Stimulated activated CD8-positive, alpha-beta memory T cell treated with anti-CD3 and anti-CD28 coated beads, Interleukin-15, amount 100 ng/mL, for 24 hours (primary cell): ENCODE data around the gene AGAP1.

ENCODE experiments used
- DNase-seq: peaks from one replicate; pipeline ENCODE4 v3.0.0-alpha.2; 2020; ENCODE audit warnings: low read depth

Gene AGAP1

DNA sequence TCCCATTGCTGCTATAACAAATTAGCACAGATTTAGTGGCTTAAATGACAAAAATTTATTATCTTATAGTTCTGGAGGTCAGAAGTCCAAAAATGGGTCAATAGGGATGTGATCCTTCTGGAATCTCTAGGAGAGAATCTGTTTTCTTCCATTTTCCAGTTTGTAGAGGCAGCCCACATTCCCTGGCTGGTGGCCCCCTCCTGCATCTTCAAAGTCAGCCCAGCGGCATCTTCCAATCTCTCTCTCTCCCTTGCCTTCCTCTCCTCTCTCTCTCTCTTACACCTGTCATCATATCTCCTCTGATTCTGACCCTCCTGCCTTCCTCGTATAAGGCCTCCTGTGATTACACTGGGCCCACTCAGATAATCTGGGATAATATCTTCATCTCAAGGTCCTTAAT, 3.9 kb upstream of the AGAP1 start:
- no peak for DNase-seq

- DNase-seq = no peak
Measured at GRCh38 chr2:235492850-235493344, 946 bp upstream of the AGAP1 start.

- no peak for DNase-seq
Measured at GRCh38 chr2:235493402-235493774, 455 bp upstream of the AGAP1 start.

DNA sequence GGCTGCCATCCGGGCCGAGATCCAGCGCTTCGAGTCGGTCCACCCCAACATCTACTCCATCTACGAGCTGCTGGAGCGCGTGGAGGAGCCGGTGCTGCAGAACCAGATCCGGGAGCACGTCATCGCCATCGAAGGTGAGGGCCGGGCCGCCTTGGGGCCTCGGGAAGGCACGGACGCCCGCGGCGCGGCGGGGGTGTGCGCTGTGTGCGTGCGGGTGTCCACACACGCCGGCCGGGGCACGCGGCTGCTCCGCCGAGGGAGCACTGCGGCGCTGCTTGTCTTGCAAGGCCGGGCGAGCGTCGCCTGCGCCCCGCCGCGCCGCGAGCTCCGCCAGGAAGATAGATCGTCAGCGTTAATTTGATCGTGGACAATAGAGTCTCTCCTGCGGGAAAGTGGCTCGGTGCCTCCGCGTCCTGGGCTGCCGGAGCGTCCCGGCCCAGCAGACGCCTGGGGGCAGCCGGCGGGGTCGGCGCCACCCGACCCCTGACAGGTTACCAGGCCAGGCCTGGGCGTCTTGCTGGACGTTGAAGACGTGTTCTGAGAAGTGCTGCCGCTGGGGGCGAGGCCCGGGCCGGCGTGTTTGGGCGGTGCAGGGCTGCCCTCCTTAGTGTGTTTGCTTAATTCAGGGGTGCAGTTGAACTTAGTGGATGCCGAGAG, 1.0 kb downstream of the AGAP1 start:
- no peak for DNase-seq

DNA sequence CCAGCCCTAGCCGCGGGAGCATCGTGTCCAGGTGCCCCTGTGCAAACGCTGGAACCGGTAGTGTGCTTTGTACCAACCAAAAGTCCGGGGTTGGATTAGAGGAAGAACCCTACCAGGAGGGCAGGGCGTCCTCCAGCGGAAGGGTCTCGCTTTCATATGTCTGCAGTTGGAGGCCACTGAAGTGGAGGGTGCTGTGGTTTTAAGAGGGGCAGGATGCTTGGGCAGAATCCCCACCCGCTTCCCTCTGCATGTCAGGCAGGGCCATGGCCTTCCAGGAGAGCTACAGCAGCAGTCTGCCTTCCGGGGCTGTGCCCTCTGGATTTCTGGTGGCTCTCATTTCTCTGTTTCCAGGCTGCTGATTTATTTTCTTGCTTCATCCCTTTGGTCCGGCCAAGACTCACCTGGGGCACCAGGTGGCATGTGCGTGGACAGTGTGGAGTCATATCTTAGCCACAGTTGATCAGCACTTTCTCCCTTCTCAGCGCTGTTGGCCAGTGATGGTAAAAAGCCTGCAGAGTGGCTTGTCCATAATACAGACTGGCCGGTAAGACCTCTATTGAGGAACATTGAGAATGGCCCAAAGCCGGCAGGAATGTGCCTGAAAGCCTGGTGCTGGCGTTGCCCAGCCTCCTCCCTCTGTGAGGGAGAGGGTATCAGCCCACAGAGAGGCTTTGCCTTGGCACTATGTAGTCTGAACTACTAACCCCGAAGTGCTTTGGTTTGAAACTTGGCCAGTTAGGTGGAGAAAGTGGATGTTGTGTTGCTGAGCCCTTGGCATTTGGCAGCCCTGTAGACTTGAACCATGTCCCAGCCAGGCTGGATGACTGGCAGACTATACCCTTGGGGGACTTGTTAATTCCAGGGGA, 1.8 kb downstream of the AGAP1 start:
- no peak for DNase-seq

DNA sequence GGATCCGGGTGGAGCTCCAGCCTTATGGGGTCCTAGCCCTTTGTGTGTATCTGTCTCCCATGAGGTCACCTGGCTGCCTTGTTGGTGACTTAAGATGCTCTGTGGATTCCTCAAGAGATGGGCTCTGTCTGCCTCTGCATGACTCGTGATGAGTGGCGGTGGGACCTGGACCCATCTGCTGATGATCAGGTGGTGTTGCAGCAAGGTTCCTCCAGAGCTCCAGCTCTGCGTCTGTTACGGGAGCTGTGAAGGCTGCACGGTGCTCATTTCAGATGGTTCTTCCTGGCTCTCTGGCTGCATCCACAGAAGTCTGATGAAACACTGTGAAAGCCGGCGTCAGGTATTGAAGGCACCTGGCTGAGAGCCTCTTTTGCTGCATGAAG, 2.4 kb downstream of the AGAP1 start:
- no peak for DNase-seq

- DNase-seq = no peak
Measured at GRCh38 chr2:235497096-235497495, 3.3 kb downstream of the AGAP1 start.

GRCh38 chr2:235498541-235498940, 4.7 kb downstream of the AGAP1 start:
- DNase-seq = no peak

DNA sequence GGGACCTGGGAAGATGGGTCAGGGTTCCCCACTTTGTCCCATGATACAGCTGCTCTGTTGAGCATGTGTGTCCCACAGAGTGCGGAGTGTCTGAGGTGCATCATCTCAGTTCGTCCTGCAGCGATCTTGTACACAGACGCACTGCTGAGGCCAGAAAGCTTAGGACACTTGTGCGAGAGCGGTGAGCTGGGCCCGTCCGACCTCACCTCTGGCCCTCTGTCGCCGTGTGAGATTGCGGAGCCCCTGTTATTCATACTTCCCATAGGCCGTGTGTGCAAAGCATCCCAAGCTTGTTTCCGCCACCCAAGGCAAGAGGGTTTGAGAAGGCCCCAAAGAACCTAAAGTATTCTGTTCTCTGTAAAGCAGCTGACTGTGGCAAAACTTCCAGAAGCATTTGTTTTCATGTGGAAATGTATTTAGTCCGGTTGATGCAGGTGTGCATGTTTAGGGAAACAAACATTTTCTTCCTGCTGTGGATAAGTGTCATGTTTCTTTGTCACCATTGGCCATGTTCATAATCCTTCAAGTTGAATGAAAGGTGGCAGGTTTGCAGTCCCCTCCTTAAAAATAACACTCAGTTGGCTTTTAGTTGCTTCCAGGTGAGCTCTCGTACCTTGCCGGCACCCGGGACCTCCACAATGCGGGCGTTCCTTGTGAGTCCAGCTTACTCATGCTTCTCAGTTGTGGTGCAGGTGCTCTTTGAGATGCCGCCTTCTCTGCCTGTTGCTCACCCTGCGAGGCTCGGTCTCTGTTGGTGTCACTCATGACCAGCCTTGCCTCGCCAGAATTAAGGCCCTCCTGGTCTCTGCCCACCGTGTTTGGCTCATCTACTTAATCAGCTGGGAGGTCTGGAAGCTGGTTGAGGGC, 5.3 kb downstream of the AGAP1 start:
- no peak for DNase-seq

DNA sequence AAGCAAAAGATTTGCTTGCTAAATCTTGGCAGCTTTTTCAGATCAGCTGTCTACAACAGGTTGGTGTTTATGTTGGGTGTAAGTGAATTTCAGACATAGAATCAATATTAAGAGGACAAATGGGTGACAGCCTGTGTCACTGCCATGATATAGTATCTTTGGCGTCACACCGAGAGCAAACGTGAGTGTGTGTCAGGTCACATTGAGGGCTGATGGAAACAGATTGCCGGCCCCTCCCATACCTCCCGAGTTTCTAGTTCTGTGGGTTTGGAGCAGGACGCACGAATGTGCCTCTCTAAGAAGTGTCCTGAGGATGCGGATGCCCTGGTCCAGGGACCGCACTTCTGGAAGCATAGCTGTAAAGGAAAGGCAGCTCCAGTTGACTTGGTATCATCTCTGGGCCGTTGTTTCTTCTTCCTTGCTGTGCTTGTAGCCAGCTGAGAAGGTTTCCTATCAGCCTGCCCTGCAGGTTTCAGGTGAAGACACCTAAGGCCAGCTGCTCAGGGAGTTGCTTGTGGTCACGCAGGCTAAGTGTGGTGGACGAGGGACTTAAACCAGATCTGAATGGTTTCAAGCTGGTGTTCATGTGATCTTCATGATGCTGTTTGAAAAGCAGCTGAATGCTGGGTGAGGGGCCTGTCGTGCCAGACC, 6.4 kb downstream of the AGAP1 start:
- no peak for DNase-seq

DNA sequence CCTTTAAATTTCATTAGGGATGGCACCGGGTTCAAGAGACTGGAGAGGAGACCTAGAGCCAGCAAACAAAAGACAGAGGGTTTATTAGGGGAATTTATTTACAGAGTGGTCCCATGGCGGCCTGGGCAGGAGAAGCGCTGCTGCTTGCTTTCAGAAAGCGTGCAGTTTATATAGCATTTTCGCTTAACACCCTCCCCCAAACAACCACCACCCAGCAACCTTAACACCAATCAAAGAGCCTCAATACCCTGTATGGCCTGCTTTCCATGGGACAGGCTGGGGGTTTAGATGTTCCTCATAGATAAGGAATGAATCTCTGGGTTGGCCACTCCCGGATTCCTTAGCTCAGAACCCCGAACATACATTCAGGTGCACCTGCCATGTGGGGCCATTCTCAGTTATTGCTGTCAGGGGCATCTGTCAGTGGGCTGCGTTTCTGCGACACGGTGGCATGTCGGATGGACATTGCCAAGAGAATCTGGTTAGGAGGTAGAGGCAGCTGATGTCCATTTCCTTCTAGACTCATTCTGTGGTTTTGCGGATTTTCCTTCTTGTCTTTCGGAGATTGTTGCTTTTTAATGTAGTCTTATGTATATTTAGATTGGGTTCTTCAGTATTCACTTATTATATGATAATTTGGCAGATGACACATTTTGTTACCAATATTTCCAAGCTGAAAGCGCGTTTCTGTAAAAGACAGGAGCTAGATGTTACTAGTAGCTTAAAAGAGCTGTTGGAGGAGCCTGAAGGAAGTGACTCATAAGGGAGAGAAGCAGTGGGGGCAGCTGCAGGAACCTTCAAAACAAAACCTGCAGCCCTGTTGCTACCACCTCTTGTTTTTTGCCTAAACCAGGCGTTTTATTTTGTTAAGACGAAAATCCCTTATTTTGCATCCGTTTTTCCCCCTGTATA, 7.2 kb downstream of the AGAP1 start:
- no peak for DNase-seq

DNA sequence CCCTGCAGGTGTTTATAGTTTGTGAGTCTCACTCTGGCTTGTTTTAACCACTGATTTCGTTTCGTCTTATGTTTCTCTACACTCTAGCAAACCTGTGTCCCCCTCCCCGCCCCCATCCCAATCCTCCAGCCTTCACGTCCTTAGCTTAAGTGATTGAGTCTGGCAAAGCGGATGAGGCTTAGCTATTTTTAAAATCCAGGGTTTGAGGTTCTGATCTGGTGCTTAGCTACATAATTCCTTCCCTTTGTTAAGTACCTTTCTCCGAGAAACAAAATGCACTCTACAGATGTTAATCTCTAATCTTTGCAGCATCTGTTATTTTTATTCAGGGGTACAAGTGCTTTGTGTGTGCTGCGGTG, 7.8 kb downstream of the AGAP1 start:
- DNase-seq = no peak

DNA sequence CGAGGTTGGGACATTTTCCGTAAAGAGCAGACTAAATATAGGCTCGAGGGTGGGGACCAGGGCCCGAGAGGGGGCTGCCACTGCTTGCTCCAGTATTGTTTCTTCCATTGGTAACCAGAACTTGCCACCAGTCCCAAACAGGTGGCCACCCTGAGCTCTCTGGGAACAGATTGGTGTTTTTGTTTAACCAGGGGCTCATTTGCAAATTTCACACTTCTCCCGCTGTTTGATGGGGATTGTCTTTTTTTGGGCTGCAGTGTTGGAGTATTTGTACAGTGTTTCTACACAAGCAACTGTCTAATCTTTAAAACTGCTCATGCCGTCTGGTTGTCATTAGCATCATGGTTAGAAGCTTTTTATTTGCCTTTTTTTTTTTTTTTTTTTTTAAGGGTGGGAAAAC, 8.5 kb downstream of the AGAP1 start:
- DNase-seq = no peak

DNA sequence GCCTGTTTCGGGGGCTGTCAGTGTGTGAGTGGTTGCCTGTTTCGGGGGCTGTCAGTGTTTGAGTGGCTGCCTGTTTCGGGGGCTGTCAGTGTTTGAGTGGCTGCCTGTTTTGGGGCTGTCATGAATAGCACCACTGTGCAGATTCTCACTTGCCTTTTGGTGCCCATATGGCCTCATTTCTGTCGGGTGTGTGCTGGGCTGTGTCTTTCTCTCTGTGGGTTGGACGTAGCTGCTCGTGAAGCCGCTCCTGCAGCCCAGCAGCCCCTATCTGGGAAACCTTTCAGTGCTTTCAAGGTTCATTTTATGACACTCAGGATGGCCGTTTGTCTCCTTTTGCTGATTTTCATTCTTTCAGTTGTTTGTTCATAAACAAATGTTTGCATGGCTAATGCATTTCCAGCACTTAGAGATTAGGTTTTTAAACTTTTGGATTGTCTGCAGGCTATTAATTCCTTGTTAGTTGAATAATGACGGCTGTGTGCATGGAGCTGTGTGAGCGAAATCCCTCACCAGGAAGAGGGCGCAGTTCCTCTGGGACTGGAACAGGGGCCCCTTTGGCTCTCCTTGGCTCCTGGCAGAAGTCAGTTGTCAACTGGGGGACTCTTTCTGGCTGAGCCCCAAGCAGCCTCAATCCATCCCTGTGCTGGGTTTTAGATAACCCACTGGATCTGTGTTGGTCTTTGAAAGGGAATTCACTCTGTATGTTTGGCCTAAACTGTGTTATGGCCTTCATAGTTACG, 10.8 kb downstream of the AGAP1 start:
- no peak for DNase-seq

DNA sequence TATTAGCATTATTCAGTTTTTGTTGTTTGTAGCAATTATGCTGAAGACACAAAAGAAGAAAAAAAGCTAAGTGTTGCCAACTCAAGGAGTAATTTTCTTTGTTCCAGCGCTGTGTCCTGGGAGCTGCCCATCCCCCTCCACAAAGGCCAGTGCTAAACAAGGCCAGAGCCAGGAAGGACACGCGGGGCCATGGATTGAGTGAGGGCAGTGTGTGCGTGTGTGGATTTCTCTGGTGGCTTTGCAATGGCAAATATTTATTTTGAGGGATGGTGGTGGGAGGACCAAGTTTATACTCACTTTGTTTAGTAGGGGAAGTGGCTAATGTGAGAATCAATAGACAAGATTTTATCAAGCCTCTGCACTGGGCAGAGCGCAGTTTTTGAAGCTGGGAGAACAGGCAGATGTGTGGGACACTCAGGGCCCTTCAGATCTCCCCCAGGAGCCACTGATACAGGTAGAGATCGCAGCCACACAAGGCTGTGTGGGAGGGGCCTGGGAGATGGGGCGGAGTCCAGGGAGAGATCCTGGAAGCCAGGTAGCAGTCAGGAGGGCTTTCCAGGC, 11.4 kb downstream of the AGAP1 start:
- DNase-seq = no peak

- no peak for DNase-seq
Measured at GRCh38 chr2:235506291-235506996, 12.6 kb downstream of the AGAP1 start.

DNA sequence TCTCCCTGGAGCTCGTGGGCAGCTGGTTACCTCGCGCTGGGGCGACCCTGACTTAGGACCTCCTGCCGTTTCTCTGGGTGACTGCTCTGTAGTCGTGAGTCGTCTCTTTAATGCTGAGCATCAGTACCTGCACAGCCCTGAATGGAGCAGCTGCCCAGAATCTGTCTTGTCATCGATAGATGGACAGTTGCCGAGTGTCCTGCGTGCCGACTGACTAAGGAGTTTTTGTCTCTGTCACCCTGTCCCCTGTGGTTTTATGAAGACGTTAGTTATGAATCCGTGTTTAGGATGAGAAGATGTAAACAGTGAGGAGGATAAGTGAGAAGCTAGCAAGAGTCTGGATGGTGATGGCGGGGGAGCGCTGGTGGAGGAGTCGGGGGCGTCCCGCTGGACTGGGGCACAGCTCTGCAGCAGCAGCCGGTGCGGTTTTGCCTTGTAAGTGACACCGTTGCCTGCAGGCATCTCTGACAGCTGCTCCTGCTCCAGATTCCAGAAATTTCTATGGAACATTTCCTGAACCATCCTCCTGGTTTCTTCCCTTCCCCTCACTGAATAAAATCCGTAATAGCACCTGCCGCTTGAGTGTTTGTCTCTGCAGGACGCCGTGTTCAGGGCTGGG, 13.3 kb downstream of the AGAP1 start:
- DNase-seq = no peak

GRCh38 chr2:235507928-235508327, 14.1 kb downstream of the AGAP1 start:
- no peak for DNase-seq
